BE2C (cell line): Measurements from ENCODE around the gene DIO1.

Experiments
- DNase-seq: peaks from one replicate; pipeline ENCODE4 v3.0.0-alpha.2; 2020
- H3K27me3 ChIP-seq: fragments of 250-450 bp; sonication (Bioruptor Pico); 2 replicates; pipeline ENCODE4 v1.5.1; 2020; ENCODE audit warnings: mild to moderate bottlenecking
- H3K36me3 ChIP-seq: fragments of 250-450 bp; sonication (Bioruptor Pico); 2 replicates; pipeline ENCODE4 v1.5.1; 2020; ENCODE audit warnings: mild to moderate bottlenecking
- H3K4me1 ChIP-seq: fragments of 250-450 bp; sonication (Bioruptor Pico); 2 replicates; pipeline ENCODE4 v1.5.1; 2020
- H3K4me3 ChIP-seq: 2 replicates; pipeline ENCODE4 v1.5.1; 2011; ENCODE audit warnings: low read depth, low read length
- H3K9me3 ChIP-seq: fragments of 250-450 bp; sonication (Bioruptor Pico); 2 replicates; pipeline ENCODE4 v1.5.1; 2020
- CTCF ChIP-seq: IDR thresholded peaks from 2 replicates; pipeline ENCODE4 v1.5.1; 2012; ENCODE audit warnings: mild to moderate bottlenecking, low read depth, low read length

Gene DIO1

GRCh38 chr1:53905509-53905908 lies 11.5 kb downstream of the DIO1 start:
- Histone ChIP-seq H3K27me3 (no peaks in the 10 kb centered on the region), H3K36me3 (no peaks in the 10 kb centered on the region), H3K4me1 (no peaks in the 10 kb centered on the region), H3K4me3 (no peak overlapping the region), H3K9me3 (no peaks in the 10 kb centered on the region)
- DNase-seq, result no peak
- no peak for TF ChIP-seq CTCF

GRCh38 chr1:53906121-53906520 lies 12.1 kb downstream of the DIO1 start:
- H3K4me1 ChIP-seq, result no peaks in the 10 kb centered on the region
- no peaks in the 10 kb centered on the region for H3K9me3 ChIP-seq
- no peak for DNase-seq
- no peak overlapping the region for H3K4me3 ChIP-seq
- no peak for TF ChIP-seq CTCF
- H3K36me3 ChIP-seq, result no peaks in the 10 kb centered on the region
- no peaks in the 10 kb centered on the region for H3K27me3 ChIP-seq

- no peak overlapping the region for H3K4me3 ChIP-seq
- no peaks in the 10 kb centered on the region for H3K9me3 ChIP-seq
- no peaks in the 10 kb centered on the region for H3K27me3 ChIP-seq
- no peaks in the 10 kb centered on the region for H3K36me3 ChIP-seq
- DNase-seq, result no peak
- no peaks in the 10 kb centered on the region for H3K4me1 ChIP-seq
- TF ChIP-seq CTCF, result no peak
Measured at GRCh38 chr1:53909946-53910345, 16.0 kb downstream of the DIO1 start.

- no peak for TF ChIP-seq CTCF
- no peak overlapping the region for H3K4me3 ChIP-seq
- no peaks in the 10 kb centered on the region for H3K27me3 ChIP-seq
- no peak for DNase-seq
- H3K9me3 ChIP-seq, result no peaks in the 10 kb centered on the region
- no peaks in the 10 kb centered on the region for H3K4me1 ChIP-seq
- no peaks in the 10 kb centered on the region for H3K36me3 ChIP-seq
Measured at GRCh38 chr1:53911442-53911841, 17.5 kb downstream of the DIO1 start.

GRCh38 chr1:53913352-53914033 lies 19.5 kb downstream of the DIO1 start:
- DNase-seq, result no peak
- H3K36me3 ChIP-seq, result no peaks in the 10 kb centered on the region
- TF ChIP-seq CTCF, result no peak
- H3K4me3 ChIP-seq, result no peak overlapping the region
- no peaks in the 10 kb centered on the region for H3K9me3 ChIP-seq
- no peaks in the 10 kb centered on the region for H3K4me1 ChIP-seq
- no peaks in the 10 kb centered on the region for H3K27me3 ChIP-seq

GRCh38 chr1:53918343-53918742 lies 24.4 kb downstream of the DIO1 start:
- Histone ChIP-seq H3K4me3 (no peak overlapping the region), H3K4me1 (no peaks in the 10 kb centered on the region), H3K36me3 (no peaks in the 10 kb centered on the region), H3K27me3 (no peaks in the 10 kb centered on the region), H3K9me3 (no peaks in the 10 kb centered on the region)
- DNase-seq, result no peak
- TF ChIP-seq CTCF, result no peak
